Choroid plexus epithelial cell (primary cell): ENCODE results near the gene RAD51B.
A peak's percentile ranks its signal among the peaks of the same experiment; 100 is the strongest.

Experiments used
- DNase-seq: peaks from one replicate; pipeline ENCODE4 v3.0.0-alpha.2; 2010; ENCODE audit warnings: low read depth
- H3K4me3 ChIP-seq: 2 replicates; pipeline ENCODE4 v1.5.1; 2011; ENCODE audit warnings: low read depth, mild to moderate bottlenecking, control low read depth, low read length, moderate library complexity
- TF ChIP-seq, protein P1 (sequence below): conservative IDR thresholded peaks from 2 replicates; pipeline ENCODE4 v1.5.1; 2011; ENCODE audit warnings: low read depth, mild to moderate bottlenecking, control low read depth, inconsistent platforms, low read length, moderate library complexity

Gene RAD51B

DNA sequence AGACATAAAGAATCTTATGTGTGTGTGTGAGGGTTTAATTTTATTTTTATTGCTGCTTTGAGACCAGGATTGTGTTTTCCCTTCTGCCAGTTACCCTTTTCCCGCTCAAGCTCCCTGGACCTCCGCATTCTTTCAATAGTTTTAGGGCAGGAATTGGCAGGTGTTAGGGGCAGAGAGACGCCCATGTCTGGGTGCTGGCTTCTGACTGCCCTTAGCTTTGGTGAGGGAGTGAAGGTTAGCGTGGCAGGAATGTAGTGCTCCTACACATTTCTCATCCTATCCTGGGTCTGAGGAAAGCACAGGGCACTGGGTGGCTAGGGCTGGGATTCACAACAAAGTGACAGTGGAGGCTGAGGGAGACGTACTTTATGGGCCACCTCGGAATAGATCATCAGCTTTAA, 545.2 kb downstream of the RAD51B start:
- DNase-seq: peak; percentile 25
- TF ChIP-seq, protein P1, sequence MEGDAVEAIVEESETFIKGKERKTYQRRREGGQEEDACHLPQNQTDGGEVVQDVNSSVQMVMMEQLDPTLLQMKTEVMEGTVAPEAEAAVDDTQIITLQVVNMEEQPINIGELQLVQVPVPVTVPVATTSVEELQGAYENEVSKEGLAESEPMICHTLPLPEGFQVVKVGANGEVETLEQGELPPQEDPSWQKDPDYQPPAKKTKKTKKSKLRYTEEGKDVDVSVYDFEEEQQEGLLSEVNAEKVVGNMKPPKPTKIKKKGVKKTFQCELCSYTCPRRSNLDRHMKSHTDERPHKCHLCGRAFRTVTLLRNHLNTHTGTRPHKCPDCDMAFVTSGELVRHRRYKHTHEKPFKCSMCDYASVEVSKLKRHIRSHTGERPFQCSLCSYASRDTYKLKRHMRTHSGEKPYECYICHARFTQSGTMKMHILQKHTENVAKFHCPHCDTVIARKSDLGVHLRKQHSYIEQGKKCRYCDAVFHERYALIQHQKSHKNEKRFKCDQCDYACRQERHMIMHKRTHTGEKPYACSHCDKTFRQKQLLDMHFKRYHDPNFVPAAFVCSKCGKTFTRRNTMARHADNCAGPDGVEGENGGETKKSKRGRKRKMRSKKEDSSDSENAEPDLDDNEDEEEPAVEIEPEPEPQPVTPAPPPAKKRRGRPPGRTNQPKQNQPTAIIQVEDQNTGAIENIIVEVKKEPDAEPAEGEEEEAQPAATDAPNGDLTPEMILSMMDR: no peak
- no peak overlapping the region for H3K4me3 ChIP-seq

DNA sequence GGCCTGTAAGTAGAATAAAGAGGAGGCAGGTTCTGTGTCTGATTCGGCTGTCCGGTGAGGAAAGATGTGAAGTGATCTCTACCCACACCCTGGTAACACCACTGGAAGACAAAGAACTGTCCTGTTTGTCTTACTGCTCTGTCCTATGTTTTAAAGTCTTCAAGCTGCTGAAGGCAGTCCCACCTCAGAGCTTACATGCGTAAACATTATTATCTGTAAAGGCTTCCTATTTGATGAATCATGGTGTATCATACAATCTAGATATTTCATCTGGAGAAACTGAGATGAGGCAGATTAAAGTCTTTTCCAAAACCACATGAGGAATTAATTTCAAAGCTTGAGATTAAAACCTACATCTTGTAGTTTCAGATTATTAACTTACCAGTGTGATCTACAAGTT, 545.6 kb downstream of the RAD51B start:
- TF ChIP-seq, protein P1: no peak
- H3K4me3 ChIP-seq: no peak overlapping the region
- peak; percentile 78 for DNase-seq

DNA sequence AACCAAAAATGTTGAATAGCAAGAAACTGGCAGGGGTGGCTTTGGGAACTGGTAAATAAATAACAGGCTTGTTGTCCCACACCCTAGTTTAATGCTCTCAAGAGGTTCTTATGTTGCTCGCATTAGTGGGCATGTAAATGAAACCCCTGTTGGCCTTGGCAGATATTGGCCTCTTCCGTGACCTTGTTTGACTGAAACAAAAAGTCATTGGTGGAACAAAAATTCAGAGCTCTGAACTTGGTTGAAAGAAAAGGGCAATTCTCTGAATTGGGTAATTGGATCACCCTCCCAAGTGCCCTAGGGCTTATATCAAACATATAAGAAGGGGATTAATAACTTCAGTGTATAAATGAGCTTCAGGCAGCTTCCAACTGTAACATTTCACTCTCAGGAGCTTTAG, 547.1 kb downstream of the RAD51B start:
- DNase-seq: no peak
- H3K4me3 ChIP-seq: no peak overlapping the region
- TF ChIP-seq, protein P1: no peak

DNA sequence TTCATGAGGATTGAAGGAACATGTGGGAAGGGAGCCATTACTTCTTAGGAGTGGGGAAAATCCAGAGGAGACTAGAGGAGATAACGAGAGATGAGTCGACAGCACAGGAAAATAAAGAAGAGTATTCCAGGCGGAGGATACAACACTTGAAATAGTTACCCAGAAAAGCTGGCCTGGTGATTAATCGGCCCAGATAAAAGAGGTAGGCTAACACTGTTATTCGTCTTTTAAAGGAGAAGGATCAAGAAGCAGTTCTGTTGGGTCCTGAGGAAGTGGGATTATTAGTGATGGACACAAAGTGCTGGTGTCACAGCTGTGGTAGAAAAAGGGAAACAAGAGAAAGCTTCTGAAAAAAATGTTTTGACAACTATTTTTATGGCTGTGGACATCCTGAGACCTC, 548.0 kb downstream of the RAD51B start:
- TF ChIP-seq, protein P1: no peak
- H3K4me3 ChIP-seq: no peak overlapping the region
- DNase-seq: no peak

DNA sequence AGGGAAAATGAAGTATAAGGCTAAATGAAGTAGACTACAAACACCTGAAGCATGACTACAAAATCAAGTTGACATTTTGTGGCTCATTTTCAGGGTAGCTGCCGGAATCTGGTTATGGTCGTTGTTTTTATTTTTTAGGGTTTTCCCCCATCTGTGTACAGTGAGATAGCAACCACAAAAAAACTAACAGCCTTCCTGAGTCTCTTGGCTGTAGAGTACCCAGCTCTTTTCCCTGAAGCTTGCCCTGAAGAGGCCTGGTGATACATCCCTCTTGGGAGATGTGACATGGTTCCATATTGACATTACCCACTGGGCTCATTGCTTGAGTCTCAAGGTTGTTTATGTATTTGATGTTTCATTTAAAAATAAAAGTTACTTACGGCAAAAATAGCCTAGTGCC, 549.3 kb downstream of the RAD51B start:
- no peak overlapping the region for H3K4me3 ChIP-seq

DNA sequence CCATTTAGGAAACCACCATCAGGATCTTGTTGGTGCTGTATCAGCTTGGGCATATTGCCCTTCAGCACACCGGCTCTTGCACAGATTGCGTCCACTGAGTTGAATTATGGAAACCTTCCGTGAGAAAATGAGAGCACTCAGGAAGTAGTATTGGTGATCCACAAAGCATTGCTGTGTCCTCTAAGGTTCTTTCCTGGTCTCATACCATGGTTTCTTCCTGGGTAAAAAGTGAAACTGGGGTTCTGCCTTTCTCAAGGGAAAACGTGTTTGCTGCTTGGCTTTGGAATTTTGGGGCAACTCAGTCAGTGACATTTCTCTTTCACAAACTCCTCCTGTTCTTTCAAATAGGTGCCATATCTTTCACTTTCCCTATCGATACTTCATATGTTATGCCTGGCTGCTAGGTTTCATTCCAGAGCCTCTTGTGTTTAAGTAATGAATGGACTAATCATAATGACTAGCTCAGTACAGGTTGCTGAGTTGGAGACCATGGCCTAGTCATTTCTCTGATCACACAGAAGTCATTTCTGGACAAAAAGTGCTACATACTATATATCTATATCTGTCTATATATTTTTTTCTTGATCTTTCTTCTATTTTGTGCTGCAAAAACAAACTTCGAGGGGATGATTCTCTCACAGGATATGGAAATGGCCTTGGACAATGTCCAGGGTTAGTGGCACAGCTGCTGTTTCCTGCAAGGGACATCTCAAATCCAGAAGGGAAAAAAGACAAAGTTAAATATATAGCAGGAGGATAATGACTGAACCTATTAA, 549.9 kb downstream of the RAD51B start:
- TF ChIP-seq, protein P1: no peak
- H3K4me3 ChIP-seq: no peak overlapping the region
- no peak for DNase-seq

More for the DNA sequence above, 549.3 kb downstream of the RAD51B start:
- TF ChIP-seq, protein P1: no peak
- no peak for DNase-seq

DNA sequence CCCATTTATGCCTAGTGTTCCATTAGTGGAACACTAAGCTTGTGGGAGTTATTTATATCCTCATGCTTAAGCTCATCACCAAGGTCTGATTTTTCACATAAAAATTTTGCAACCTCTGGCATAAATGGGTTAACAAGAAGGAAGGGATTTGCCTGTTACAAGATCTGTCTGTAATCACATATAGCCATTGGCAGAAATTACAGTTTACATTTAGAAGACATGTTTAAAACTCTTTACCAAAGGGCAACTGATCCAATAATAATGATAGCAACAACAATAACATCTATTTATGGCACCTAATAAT, 550.4 kb downstream of the RAD51B start:
- no peak overlapping the region for H3K4me3 ChIP-seq
- TF ChIP-seq, protein P1: no peak
- no peak for DNase-seq
